Measurements from ENCODE around the gene UBXN10. TPM values are rescaled to one million over a fixed set of nuclear protein-coding genes. Genes with fewer than 3 reads are reported as not detected.
"Not testable (repeated sequence)": the region's sequence is repeated elsewhere in the genome, so short reads cannot be mapped to it uniquely, and the experiment has no call there.

UBXN10 gene
- total and polyA plus RNA-seq, 10 donors: 0.07 to 0.26 (median 0.18) TPM

GRCh38 chr1:20227704-20228103 is 41.8 kb downstream of the UBXN10 start:
- H3K27ac ChIP-seq: no peak overlapping the region
- intact Hi-C loops (cut with DNase I; ENCODE audit: low total_unique reads): no loop called here
- no peak for DNase-seq
- peaks cover 0 to 60% (median 0%) of the 10 kb centered on the region in 7 donors for H3K27me3 ChIP-seq (replicated peaks in 1 of 7)
- 61 to 71% (median 66%) methylated on average over 4 of the region's 4 CpGs for WGBS, 5 donors
- TF ChIP-seq CTCF (IDR thresholded peaks at IDR 0.05 in 8 of 11, conservative IDR thresholded peaks at IDR 0.05 in 3 of 11): no peak
- no peak for TF ChIP-seq POLR2A (IDR thresholded peaks at IDR 0.05)
- TF ChIP-seq POLR2AphosphoS5 (IDR thresholded peaks at IDR 0.05): no peak
- H3K4me1 ChIP-seq: peaks cover 0 to 6% (median 0%) of the 10 kb centered on the region in 6 donors
- H3K9me3 ChIP-seq: no peaks in the 10 kb centered on the region
- H3K36me3 ChIP-seq: no peaks in the 10 kb centered on the region
- H3K4me3 ChIP-seq: no peak overlapping the region

GRCh38 chr1:20228314-20228825 is 42.5 kb downstream of the UBXN10 start:
- Histone ChIP-seq H3K4me3 (no peak overlapping the region), H3K36me3 (no peaks in the 10 kb centered on the region), H3K9me3 (no peaks in the 10 kb centered on the region), H3K27ac (no peak overlapping the region), H3K27me3 (replicated peaks in 1 of 7) (peaks cover 0 to 60% (median 0%) of the 10 kb centered on the region in 7 donors), H3K4me1 (peaks cover 0 to 3% (median 0%) of the 10 kb centered on the region in 6 donors)
- no peak for DNase-seq
- intact Hi-C loops (cut with DNase I; ENCODE audit: low total_unique reads): no loop called here
- TF ChIP-seq POLR2AphosphoS5 (IDR thresholded peaks at IDR 0.05) (no peak), CTCF (IDR thresholded peaks at IDR 0.05 in 8 of 11, conservative IDR thresholded peaks at IDR 0.05 in 3 of 11) (no peak), POLR2A (IDR thresholded peaks at IDR 0.05) (no peak)
- 82 to 91% (median 89%) methylated on average over 11 of the region's 11 CpGs for WGBS, 5 donors

GRCh38 chr1:20229171-20229570 is 43.3 kb downstream of the UBXN10 start:
- H3K4me3 ChIP-seq: no peak overlapping the region
- no peak overlapping the region for H3K27ac ChIP-seq
- no peaks in the 10 kb centered on the region for H3K36me3 ChIP-seq
- no peak for TF ChIP-seq POLR2AphosphoS5 (IDR thresholded peaks at IDR 0.05)
- no peak for DNase-seq
- H3K4me1 ChIP-seq: peaks cover 0 to 3% (median 0%) of the 10 kb centered on the region in 6 donors
- intact Hi-C loops (cut with DNase I; ENCODE audit: low total_unique reads): no loop called here
- no peaks in the 10 kb centered on the region for H3K9me3 ChIP-seq
- peaks cover 0 to 60% (median 7%) of the 10 kb centered on the region in 7 donors for H3K27me3 ChIP-seq (replicated peaks in 1 of 7)
- WGBS, 5 donors: 43 to 77% (median 64%) methylated on average over 2 of the region's 2 CpGs

- 20 to 47% (median 30%) methylated on average over 7 of the region's 7 CpGs for WGBS, 5 donors
- H3K4me3 ChIP-seq; H3K27ac ChIP-seq; H3K9me3 ChIP-seq; DNase-seq; H3K36me3 ChIP-seq; H3K4me1 ChIP-seq; intact Hi-C loops (cut with DNase I; ENCODE audit: low total_unique reads): not testable (repeated sequence)
- H3K27me3 ChIP-seq (replicated peaks in 1 of 7): peaks cover 0 to 45% (median 6%) of the 10 kb centered on the region in 7 donors
Measured at GRCh38 chr1:20232564-20232963, 46.7 kb downstream of the UBXN10 start.

GRCh38 chr1:20233394-20233793 is 47.5 kb downstream of the UBXN10 start:
- H3K27me3 ChIP-seq (replicated peaks in 1 of 7): peaks cover 0 to 43% (median 6%) of the 10 kb centered on the region in 7 donors
- no peak for DNase-seq
- no peak overlapping the region for H3K4me3 ChIP-seq
- H3K27ac ChIP-seq: no peak overlapping the region
- intact Hi-C loops (cut with DNase I; ENCODE audit: low total_unique reads): no loop called here
- no peaks in the 10 kb centered on the region for H3K36me3 ChIP-seq
- no peaks in the 10 kb centered on the region for H3K9me3 ChIP-seq
- TF ChIP-seq POLR2A (IDR thresholded peaks at IDR 0.05) (no peak), CTCF (IDR thresholded peaks at IDR 0.05 in 8 of 11, conservative IDR thresholded peaks at IDR 0.05 in 3 of 11) (peak in 7 of 11 experiments; percentile 11 to 29 (median 21)), POLR2AphosphoS5 (IDR thresholded peaks at IDR 0.05) (no peak)
- peaks cover 0 to 3% (median 0%) of the 10 kb centered on the region in 6 donors for H3K4me1 ChIP-seq
- WGBS, 5 donors: 39 to 47% (median 40%) methylated on average over 3 of the region's 3 CpGs

Measured in spleen (tissue), 11 donors.